ENCODE results near the gene MAP1LC3B.

Gene MAP1LC3B

GRCh38 chr16:87436225-87437172, 44.4 kb downstream of the MAP1LC3B start:
- no peak overlapping the region for H4K8ac ChIP-seq (ENCODE audit: low read depth, low read length)
- H2AK5ac ChIP-seq (ENCODE audit: low read depth, low read length), result no peak overlapping the region
- no peak overlapping the region for H3K4me2 ChIP-seq (ENCODE audit: insufficient read depth, low read length, poor library complexity, severe bottlenecking)
- H3K9ac ChIP-seq (ENCODE audit: low read depth, low read length, poor library complexity), result no peak overlapping the region
- no peak overlapping the region for H3K4ac ChIP-seq (ENCODE audit: low read length)
- H3K36me3 ChIP-seq (replicated peaks in 1 of 2; ENCODE audit: control insufficient read depth in 2 of 2, insufficient read depth in 2 of 2, low read length in 2 of 2), result peaks cover 8 to 11% of the 10 kb centered on the region in 2 donors
- peak overlapping the region; percentile 15 for H2AFZ ChIP-seq (ENCODE audit: low read length)
- no peak overlapping the region for H2BK5ac ChIP-seq (ENCODE audit: low read length)
- WGBS, 2 donors (ENCODE audit: extremely low coverage in 2 of 2, insufficient read length in 2 of 2, insufficient replicate concordance in 1 of 2), result no CpG with 5 or more reads among the region's 29 CpGs
- no peak overlapping the region for H2BK15ac ChIP-seq (ENCODE audit: low read length)
- no peak overlapping the region for H3K27ac ChIP-seq (replicated peaks; ENCODE audit: low read length)
- no peak overlapping the region for H3K18ac ChIP-seq (ENCODE audit: low read length)
- no peak overlapping the region for H2BK120ac ChIP-seq (ENCODE audit: low read depth, low read length)
- H3K23ac ChIP-seq (ENCODE audit: low read depth, low read length, poor library complexity), result peak overlapping the region; percentile 65
- peaks cover 0 to 9% of the 10 kb centered on the region in 2 donors for H3K4me1 ChIP-seq (ENCODE audit: control insufficient read depth in 2 of 2, insufficient read depth in 1 of 2, low read depth in 1 of 2, low read length in 2 of 2)
- H3K79me1 ChIP-seq (ENCODE audit: low read depth, low read length), result peaks cover 20% of the 10 kb centered on the region
- no peak for DNase-seq (ENCODE audit: low spot score)
- H3K4me3 ChIP-seq (ENCODE audit: low read length in 2 of 2), result no peak overlapping the region
- H3K27me3 ChIP-seq (ENCODE audit: control insufficient read depth in 3 of 3, insufficient read depth in 3 of 3, low read depth in 1 of 3, low read length in 3 of 3), result no peaks in the 10 kb centered on the region
- no peaks in the 10 kb centered on the region for H3K9me3 ChIP-seq (replicated peaks in 1 of 2; ENCODE audit: control insufficient read depth in 2 of 2, insufficient read depth in 1 of 2, low read depth in 1 of 2, low read length in 2 of 2)
- H4K91ac ChIP-seq (ENCODE audit: low read depth, low read length, poor library complexity), result no peak overlapping the region
- H2BK12ac ChIP-seq (ENCODE audit: low read length), result no peak overlapping the region
- H3K14ac ChIP-seq (ENCODE audit: low read length), result no peak overlapping the region

DNA sequence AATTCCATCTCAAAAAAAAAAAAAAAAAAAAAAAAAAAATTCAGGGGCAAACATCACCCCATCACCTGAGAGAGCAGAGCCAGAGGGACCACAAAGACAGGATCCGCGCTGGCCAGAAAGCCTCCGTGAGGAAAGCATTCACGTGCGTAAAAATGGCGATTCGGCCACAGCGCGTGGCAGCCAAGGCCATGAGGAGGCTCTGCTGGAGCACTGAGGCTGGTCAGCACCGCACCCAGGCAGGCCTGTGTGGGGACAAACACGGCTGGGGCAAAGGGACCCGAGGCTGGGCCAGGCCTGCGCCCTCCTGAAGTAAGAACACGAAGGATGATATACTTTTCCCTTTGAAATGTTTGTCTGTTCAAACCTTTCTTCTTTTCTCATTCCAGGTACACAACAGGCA, 45.2 kb downstream of the MAP1LC3B start:
- H2AK5ac ChIP-seq (ENCODE audit: low read depth, low read length), result no peak overlapping the region
- H4K91ac ChIP-seq (ENCODE audit: low read depth, low read length, poor library complexity), result no peak overlapping the region
- no peak overlapping the region for H3K4me2 ChIP-seq (ENCODE audit: insufficient read depth, low read length, poor library complexity, severe bottlenecking)
- peak overlapping the region; percentile 13 for H3K18ac ChIP-seq (ENCODE audit: low read length)
- peaks cover 6 to 11% of the 10 kb centered on the region in 2 donors for H3K36me3 ChIP-seq (replicated peaks in 1 of 2; ENCODE audit: control insufficient read depth in 2 of 2, insufficient read depth in 2 of 2, low read length in 2 of 2)
- H3K9ac ChIP-seq (ENCODE audit: low read depth, low read length, poor library complexity), result no peak overlapping the region
- peaks cover 22% of the 10 kb centered on the region for H3K79me1 ChIP-seq (ENCODE audit: low read depth, low read length)
- no peak overlapping the region for H2AFZ ChIP-seq (ENCODE audit: low read length)
- no peak for DNase-seq (ENCODE audit: low spot score)
- no peaks in the 10 kb centered on the region for H3K27me3 ChIP-seq (ENCODE audit: control insufficient read depth in 3 of 3, insufficient read depth in 3 of 3, low read depth in 1 of 3, low read length in 3 of 3)
- no peak overlapping the region for H4K8ac ChIP-seq (ENCODE audit: low read depth, low read length)
- no peak overlapping the region for H3K23ac ChIP-seq (ENCODE audit: low read depth, low read length, poor library complexity)
- no peak overlapping the region for H2BK12ac ChIP-seq (ENCODE audit: low read length)
- peaks cover 0 to 9% of the 10 kb centered on the region in 2 donors for H3K4me1 ChIP-seq (ENCODE audit: control insufficient read depth in 2 of 2, insufficient read depth in 1 of 2, low read depth in 1 of 2, low read length in 2 of 2)
- H3K9me3 ChIP-seq (replicated peaks in 1 of 2; ENCODE audit: control insufficient read depth in 2 of 2, insufficient read depth in 1 of 2, low read depth in 1 of 2, low read length in 2 of 2), result no peaks in the 10 kb centered on the region
- no peak overlapping the region for H3K4me3 ChIP-seq (ENCODE audit: low read length in 2 of 2)
- H3K14ac ChIP-seq (ENCODE audit: low read length), result no peak overlapping the region
- H3K27ac ChIP-seq (replicated peaks; ENCODE audit: low read length), result no peak overlapping the region
- H3K4ac ChIP-seq (ENCODE audit: low read length), result no peak overlapping the region
- H2BK120ac ChIP-seq (ENCODE audit: low read depth, low read length), result no peak overlapping the region
- WGBS, 2 donors (ENCODE audit: extremely low coverage in 2 of 2, insufficient read length in 2 of 2, insufficient replicate concordance in 1 of 2), result no CpG with 5 or more reads among the region's 14 CpGs
- H2BK15ac ChIP-seq (ENCODE audit: low read length), result no peak overlapping the region
- H2BK5ac ChIP-seq (ENCODE audit: low read length), result no peak overlapping the region

GRCh38 chr16:87437911-87438610, 45.9 kb downstream of the MAP1LC3B start:
- H4K91ac ChIP-seq (ENCODE audit: low read depth, low read length, poor library complexity), result no peak overlapping the region
- H2BK5ac ChIP-seq (ENCODE audit: low read length), result no peak overlapping the region

DNA sequence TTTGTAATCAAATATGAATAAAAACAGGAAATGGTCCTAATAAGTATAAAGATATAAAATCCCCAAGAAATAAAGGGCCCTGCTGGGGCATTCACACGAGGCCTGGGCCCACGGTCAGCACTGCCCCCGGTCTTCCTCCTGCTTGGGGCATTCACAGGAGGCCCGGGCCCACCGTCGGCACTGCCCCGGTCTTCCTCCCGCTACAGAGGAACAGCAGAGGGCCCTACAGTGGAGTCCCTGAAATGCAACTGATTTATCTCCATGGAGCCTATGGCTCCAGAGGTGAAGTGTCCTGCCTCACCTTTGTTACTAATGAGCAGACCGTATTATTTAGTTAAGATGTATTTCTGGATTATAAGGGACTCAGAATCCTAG, 46.5 kb downstream of the MAP1LC3B start:
- peaks cover 0 to 9% of the 10 kb centered on the region in 2 donors for H3K4me1 ChIP-seq (ENCODE audit: control insufficient read depth in 2 of 2, insufficient read depth in 1 of 2, low read depth in 1 of 2, low read length in 2 of 2)

More at GRCh38 chr16:87437911-87438610, 45.9 kb downstream of the MAP1LC3B start:
- no peak overlapping the region for H3K4ac ChIP-seq (ENCODE audit: low read length)
- H3K9ac ChIP-seq (ENCODE audit: low read depth, low read length, poor library complexity), result no peak overlapping the region
- H3K9me3 ChIP-seq (replicated peaks in 1 of 2; ENCODE audit: control insufficient read depth in 2 of 2, insufficient read depth in 1 of 2, low read depth in 1 of 2, low read length in 2 of 2), result no peaks in the 10 kb centered on the region
- H3K14ac ChIP-seq (ENCODE audit: low read length), result no peak overlapping the region
- H4K8ac ChIP-seq (ENCODE audit: low read depth, low read length), result no peak overlapping the region
- no peak overlapping the region for H2BK120ac ChIP-seq (ENCODE audit: low read depth, low read length)
- H3K79me1 ChIP-seq (ENCODE audit: low read depth, low read length), result peaks cover 20% of the 10 kb centered on the region
- no peaks in the 10 kb centered on the region for H3K27me3 ChIP-seq (ENCODE audit: control insufficient read depth in 3 of 3, insufficient read depth in 3 of 3, low read depth in 1 of 3, low read length in 3 of 3)
- no peak overlapping the region for H3K4me3 ChIP-seq (ENCODE audit: low read length in 2 of 2)
- no CpG with 5 or more reads among the region's 17 CpGs for WGBS, 2 donors (ENCODE audit: extremely low coverage in 2 of 2, insufficient read length in 2 of 2, insufficient replicate concordance in 1 of 2)
- peaks cover 6 to 13% of the 10 kb centered on the region in 2 donors for H3K36me3 ChIP-seq (replicated peaks in 1 of 2; ENCODE audit: control insufficient read depth in 2 of 2, insufficient read depth in 2 of 2, low read length in 2 of 2)
- H2BK15ac ChIP-seq (ENCODE audit: low read length), result no peak overlapping the region
- no peak overlapping the region for H3K27ac ChIP-seq (replicated peaks; ENCODE audit: low read length)
- H3K4me1 ChIP-seq (ENCODE audit: control insufficient read depth in 2 of 2, insufficient read depth in 1 of 2, low read depth in 1 of 2, low read length in 2 of 2), result peaks cover 0 to 9% of the 10 kb centered on the region in 2 donors
- no peak overlapping the region for H3K18ac ChIP-seq (ENCODE audit: low read length)
- DNase-seq (ENCODE audit: low spot score), result no peak
- H3K4me2 ChIP-seq (ENCODE audit: insufficient read depth, low read length, poor library complexity, severe bottlenecking), result no peak overlapping the region
- H3K23ac ChIP-seq (ENCODE audit: low read depth, low read length, poor library complexity), result no peak overlapping the region
- H2AK5ac ChIP-seq (ENCODE audit: low read depth, low read length), result no peak overlapping the region
- no peak overlapping the region for H2BK12ac ChIP-seq (ENCODE audit: low read length)
- no peak overlapping the region for H2AFZ ChIP-seq (ENCODE audit: low read length)

More for the DNA sequence above, 46.5 kb downstream of the MAP1LC3B start:
- H3K27me3 ChIP-seq (ENCODE audit: control insufficient read depth in 3 of 3, insufficient read depth in 3 of 3, low read depth in 1 of 3, low read length in 3 of 3), result no peaks in the 10 kb centered on the region
- H3K4me2 ChIP-seq (ENCODE audit: insufficient read depth, low read length, poor library complexity, severe bottlenecking), result no peak overlapping the region
- no peak overlapping the region for H2BK15ac ChIP-seq (ENCODE audit: low read length)
- no peak overlapping the region for H2BK120ac ChIP-seq (ENCODE audit: low read depth, low read length)
- H3K79me1 ChIP-seq (ENCODE audit: low read depth, low read length), result peaks cover 20% of the 10 kb centered on the region
- H2BK5ac ChIP-seq (ENCODE audit: low read length), result no peak overlapping the region
- H3K9me3 ChIP-seq (replicated peaks in 1 of 2; ENCODE audit: control insufficient read depth in 2 of 2, insufficient read depth in 1 of 2, low read depth in 1 of 2, low read length in 2 of 2), result peaks cover 0 to 1% of the 10 kb centered on the region in 2 donors
- no peak overlapping the region for H3K4ac ChIP-seq (ENCODE audit: low read length)
- H3K18ac ChIP-seq (ENCODE audit: low read length), result no peak overlapping the region
- H2AK5ac ChIP-seq (ENCODE audit: low read depth, low read length), result no peak overlapping the region
- no peak overlapping the region for H3K27ac ChIP-seq (replicated peaks; ENCODE audit: low read length)
- no peak overlapping the region for H3K23ac ChIP-seq (ENCODE audit: low read depth, low read length, poor library complexity)
- H3K14ac ChIP-seq (ENCODE audit: low read length), result no peak overlapping the region
- H3K36me3 ChIP-seq (replicated peaks in 1 of 2; ENCODE audit: control insufficient read depth in 2 of 2, insufficient read depth in 2 of 2, low read length in 2 of 2), result peaks cover 6 to 16% of the 10 kb centered on the region in 2 donors
- WGBS, 2 donors (ENCODE audit: extremely low coverage in 2 of 2, insufficient read length in 2 of 2, insufficient replicate concordance in 1 of 2), result no CpG with 5 or more reads among the region's 9 CpGs
- H4K8ac ChIP-seq (ENCODE audit: low read depth, low read length), result no peak overlapping the region
- H3K9ac ChIP-seq (ENCODE audit: low read depth, low read length, poor library complexity), result no peak overlapping the region
- no peak overlapping the region for H4K91ac ChIP-seq (ENCODE audit: low read depth, low read length, poor library complexity)
- no peak for DNase-seq (ENCODE audit: low spot score)
- no peak overlapping the region for H2AFZ ChIP-seq (ENCODE audit: low read length)
- H2BK12ac ChIP-seq (ENCODE audit: low read length), result no peak overlapping the region
- no peak overlapping the region for H3K4me3 ChIP-seq (ENCODE audit: low read length in 2 of 2)
